ENCODE results near the gene CD58. TPM values are rescaled to one million over a fixed set of nuclear protein-coding genes. Genes with fewer than 3 reads are reported as not detected.

Gene CD58
- total and polyA plus RNA-seq, 9 of the 15 experiments (the other 6 are each of a cell fraction or from before 2014, with no cell fraction given), result 18.1 to 113 (median 37.4) TPM

DNA sequence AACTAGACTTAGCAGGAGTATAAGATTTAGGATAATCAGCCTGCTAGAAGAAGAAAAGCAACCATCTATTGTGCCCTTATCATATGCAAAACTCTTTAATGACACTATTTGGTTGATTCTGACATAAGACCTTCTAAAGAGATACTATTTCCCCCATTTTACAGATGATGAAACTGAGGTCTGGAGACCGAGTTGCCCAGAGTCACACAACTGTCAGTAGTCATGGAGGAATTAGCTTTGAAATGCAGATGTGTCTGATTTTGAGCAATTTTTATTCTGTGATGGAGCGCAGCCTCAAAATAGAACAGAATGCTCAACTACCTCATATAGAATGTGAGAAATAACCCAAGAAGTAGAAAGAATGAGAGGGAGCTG, 69.0 kb downstream of the CD58 start (continued):
- TF ChIP-seq, protein P1, sequence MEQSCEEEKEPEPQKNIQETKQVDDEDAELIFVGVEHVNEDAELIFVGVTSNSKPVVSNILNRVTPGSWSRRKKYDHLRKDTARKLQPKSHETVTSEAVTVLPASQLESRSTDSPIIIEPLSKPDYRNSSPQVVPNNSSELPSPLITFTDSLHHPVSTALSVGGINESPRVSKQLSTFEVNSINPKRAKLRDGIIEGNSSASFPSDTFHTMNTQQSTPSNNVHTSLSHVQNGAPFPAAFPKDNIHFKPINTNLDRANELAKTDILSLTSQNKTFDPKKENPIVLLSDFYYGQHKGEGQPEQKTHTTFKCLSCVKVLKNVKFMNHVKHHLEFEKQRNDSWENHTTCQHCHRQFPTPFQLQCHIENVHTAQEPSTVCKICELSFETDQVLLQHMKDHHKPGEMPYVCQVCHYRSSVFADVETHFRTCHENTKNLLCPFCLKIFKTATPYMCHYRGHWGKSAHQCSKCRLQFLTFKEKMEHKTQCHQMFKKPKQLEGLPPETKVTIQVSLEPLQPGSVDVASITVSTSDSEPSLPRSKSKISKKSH (CRISPR knock-in tag; IDR thresholded peaks at IDR 0.05), result no peak
- TF ChIP-seq DMBX1 (CRISPR knock-in tag; IDR thresholded peaks at IDR 0.05; ENCODE audit: borderline replicate concordance), result no peak
- no peak for TF ChIP-seq FOXJ2 (tag; IDR thresholded peaks at IDR 0.05)
- TF ChIP-seq PCBP2 (IDR thresholded peaks at IDR 0.05; ENCODE audit: low read depth, low read length, poor library complexity, severe bottlenecking), result no peak
- no peak for TF ChIP-seq SP2 (IDR thresholded peaks at IDR 0.05; ENCODE audit: extremely low read depth, low read depth, low read length, poor library complexity, severe bottlenecking)
- no peak for TF ChIP-seq ERF (CRISPR knock-in tag; IDR thresholded peaks at IDR 0.05)
- no peak for TF ChIP-seq HNRNPLL (IDR thresholded peaks at IDR 0.05; ENCODE audit: low read depth, low read length, poor library complexity, severe bottlenecking)
- TF ChIP-seq, protein P2, sequence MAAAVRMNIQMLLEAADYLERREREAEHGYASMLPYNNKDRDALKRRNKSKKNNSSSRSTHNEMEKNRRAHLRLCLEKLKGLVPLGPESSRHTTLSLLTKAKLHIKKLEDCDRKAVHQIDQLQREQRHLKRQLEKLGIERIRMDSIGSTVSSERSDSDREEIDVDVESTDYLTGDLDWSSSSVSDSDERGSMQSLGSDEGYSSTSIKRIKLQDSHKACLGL (CRISPR knock-in tag; IDR thresholded peaks at IDR 0.05; ENCODE audit: borderline replicate concordance, poor library complexity, severe bottlenecking), result no peak
- TF ChIP-seq EGR1 (conservative IDR thresholded peaks at IDR 0.05), result no peak
- no peak for TF ChIP-seq ZNF239 (CRISPR knock-in tag; IDR thresholded peaks at IDR 0.05)
- TF ChIP-seq, protein P3, sequence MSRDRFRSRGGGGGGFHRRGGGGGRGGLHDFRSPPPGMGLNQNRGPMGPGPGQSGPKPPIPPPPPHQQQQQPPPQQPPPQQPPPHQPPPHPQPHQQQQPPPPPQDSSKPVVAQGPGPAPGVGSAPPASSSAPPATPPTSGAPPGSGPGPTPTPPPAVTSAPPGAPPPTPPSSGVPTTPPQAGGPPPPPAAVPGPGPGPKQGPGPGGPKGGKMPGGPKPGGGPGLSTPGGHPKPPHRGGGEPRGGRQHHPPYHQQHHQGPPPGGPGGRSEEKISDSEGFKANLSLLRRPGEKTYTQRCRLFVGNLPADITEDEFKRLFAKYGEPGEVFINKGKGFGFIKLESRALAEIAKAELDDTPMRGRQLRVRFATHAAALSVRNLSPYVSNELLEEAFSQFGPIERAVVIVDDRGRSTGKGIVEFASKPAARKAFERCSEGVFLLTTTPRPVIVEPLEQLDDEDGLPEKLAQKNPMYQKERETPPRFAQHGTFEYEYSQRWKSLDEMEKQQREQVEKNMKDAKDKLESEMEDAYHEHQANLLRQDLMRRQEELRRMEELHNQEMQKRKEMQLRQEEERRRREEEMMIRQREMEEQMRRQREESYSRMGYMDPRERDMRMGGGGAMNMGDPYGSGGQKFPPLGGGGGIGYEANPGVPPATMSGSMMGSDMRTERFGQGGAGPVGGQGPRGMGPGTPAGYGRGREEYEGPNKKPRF (IDR thresholded peaks at IDR 0.05; ENCODE audit: low read depth, low read length), result no peak
- TF ChIP-seq, protein P4, sequence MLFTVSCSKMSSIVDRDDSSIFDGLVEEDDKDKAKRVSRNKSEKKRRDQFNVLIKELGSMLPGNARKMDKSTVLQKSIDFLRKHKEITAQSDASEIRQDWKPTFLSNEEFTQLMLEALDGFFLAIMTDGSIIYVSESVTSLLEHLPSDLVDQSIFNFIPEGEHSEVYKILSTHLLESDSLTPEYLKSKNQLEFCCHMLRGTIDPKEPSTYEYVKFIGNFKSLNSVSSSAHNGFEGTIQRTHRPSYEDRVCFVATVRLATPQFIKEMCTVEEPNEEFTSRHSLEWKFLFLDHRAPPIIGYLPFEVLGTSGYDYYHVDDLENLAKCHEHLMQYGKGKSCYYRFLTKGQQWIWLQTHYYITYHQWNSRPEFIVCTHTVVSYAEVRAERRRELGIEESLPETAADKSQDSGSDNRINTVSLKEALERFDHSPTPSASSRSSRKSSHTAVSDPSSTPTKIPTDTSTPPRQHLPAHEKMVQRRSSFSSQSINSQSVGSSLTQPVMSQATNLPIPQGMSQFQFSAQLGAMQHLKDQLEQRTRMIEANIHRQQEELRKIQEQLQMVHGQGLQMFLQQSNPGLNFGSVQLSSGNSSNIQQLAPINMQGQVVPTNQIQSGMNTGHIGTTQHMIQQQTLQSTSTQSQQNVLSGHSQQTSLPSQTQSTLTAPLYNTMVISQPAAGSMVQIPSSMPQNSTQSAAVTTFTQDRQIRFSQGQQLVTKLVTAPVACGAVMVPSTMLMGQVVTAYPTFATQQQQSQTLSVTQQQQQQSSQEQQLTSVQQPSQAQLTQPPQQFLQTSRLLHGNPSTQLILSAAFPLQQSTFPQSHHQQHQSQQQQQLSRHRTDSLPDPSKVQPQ (CRISPR knock-in tag; IDR thresholded peaks at IDR 0.05; ENCODE audit: borderline replicate concordance), result no peak
- no peak for TF ChIP-seq STAT5B (CRISPR knock-in tag; IDR thresholded peaks at IDR 0.05)
- TF ChIP-seq KDM1A (IDR thresholded peaks at IDR 0.05), result peak; percentile 84 to 90
- TF ChIP-seq KAT7 (CRISPR knock-in tag; IDR thresholded peaks at IDR 0.05; ENCODE audit: borderline replicate concordance), result 0 out of 2 replicates have a peak, but pooled peaks have one; percentile 47
- no peak for TF ChIP-seq ZNF133 (CRISPR knock-in tag; IDR thresholded peaks at IDR 0.05)
- TF ChIP-seq, protein P5, sequence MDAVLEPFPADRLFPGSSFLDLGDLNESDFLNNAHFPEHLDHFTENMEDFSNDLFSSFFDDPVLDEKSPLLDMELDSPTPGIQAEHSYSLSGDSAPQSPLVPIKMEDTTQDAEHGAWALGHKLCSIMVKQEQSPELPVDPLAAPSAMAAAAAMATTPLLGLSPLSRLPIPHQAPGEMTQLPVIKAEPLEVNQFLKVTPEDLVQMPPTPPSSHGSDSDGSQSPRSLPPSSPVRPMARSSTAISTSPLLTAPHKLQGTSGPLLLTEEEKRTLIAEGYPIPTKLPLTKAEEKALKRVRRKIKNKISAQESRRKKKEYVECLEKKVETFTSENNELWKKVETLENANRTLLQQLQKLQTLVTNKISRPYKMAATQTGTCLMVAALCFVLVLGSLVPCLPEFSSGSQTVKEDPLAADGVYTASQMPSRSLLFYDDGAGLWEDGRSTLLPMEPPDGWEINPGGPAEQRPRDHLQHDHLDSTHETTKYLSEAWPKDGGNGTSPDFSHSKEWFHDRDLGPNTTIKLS (IDR thresholded peaks at IDR 0.05; ENCODE audit: borderline replicate concordance, low read depth), result no peak
- TF ChIP-seq ZNF668 (CRISPR knock-in tag; IDR thresholded peaks at IDR 0.05), result no peak
- TF ChIP-seq HDAC2 (IDR thresholded peaks at IDR 0.05), result peak; percentile 78; the same call in 1 of the 2 replicates
- TF ChIP-seq MTF1 (CRISPR knock-in tag; IDR thresholded peaks at IDR 0.05; ENCODE audit: borderline replicate concordance), result no peak
- TF ChIP-seq ADNP (tag; IDR thresholded peaks at IDR 0.05), result peak; percentile 92
